ENCODE data around the gene COIL.
A peak's percentile ranks its signal among the peaks of the same experiment; 100 is the strongest.

The COIL gene

DNA sequence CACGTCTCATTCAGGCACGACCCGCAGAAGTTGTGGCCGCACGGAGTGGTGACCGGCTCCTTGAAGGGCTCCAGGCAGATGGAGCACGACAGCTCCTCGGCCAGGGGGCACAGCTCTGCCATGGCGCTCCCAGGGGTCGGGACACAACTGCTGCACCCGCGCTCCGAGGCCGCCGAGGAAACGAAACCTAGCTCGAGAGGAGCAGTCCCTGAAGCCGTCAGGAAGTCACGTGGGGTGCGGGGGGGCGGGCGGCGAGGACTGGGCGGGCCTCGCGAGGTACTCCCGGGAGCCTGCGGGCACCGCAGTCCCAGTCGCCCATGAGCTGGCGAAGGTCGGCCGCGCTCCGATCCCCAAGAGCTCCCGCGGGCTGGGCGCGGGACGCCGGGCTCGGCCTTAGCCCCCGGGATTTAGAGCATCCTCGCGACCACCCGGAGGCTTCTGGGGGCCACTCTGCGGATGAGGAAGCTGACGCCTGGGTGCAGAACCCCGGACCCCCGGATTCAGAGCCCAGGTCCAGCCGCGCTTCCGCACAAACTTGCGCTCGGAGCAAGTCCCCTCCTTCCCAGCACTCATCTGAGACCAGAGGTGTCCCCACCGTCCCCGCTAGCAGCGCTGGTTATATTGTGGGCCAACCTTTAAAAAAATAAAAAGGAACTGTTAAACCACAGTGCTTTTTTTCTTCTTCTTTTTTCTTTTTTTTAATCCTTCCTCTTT is 46.8 kb downstream of the COIL start, which contains the start of gene TRIM25:
TSS of gene TRIM25 (minus strand) at position 183 of the 714 bp plus-strand sequence. CDS start at position 122, 61 bp downstream.
- TF ChIP-seq CTCF (IDR thresholded peaks at IDR 0.05): no peak

DNA sequence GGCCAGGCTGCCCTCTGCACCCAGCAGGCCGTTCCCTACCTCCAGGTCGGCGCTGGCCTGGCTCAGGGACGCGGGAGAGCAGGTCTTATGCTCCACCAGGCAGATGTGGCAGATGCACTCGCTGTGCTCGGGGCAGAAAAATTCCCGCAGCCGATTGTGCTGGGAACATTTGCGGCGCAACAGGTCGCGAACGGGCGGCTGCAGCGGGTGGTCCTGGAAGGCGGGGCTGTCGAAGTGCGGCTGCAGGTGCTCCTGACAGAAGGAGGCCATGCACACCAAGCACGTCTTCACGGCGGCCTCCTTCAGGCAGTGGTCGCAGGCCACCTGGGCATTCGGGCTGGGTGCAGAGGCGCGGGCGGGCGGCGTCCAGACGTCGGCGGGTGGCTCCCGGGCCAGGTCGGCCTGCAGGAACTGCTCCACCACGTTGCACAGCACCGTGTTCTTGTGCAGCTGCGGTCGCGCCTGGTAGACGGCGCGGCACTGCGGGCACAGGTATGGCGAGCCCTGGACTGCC is 47.4 kb downstream of the COIL start:
- Histone ChIP-seq H3K27ac (peak overlapping the region; percentile 99), H3K27me3 (no peaks in the 10 kb centered on the region), H3K4me1 (ENCODE audit: control insufficient read depth in 1 of 2, insufficient read depth in 1 of 2, low read depth in 1 of 2, low read length in 1 of 2) (peaks cover 72 to 87% of the 10 kb centered on the region in 2 experiments), H3K36me3 (peaks cover 34% of the 10 kb centered on the region), H3K9me3 (no peaks in the 10 kb centered on the region), H3K4me3 (ENCODE audit: low read depth in 1 of 2, low read length in 1 of 2) (peak overlapping the region; percentile 86 to 94)
- no peak for TF ChIP-seq CTCF (IDR thresholded peaks at IDR 0.05)

More for the DNA sequence above, 46.8 kb downstream of the COIL start, which contains the start of gene TRIM25:
- peak within 1 kb of the TSS; percentile 99 for H3K27ac ChIP-seq
- no peaks in the 10 kb centered on the region for H3K27me3 ChIP-seq
- no peaks in the 10 kb centered on the region for H3K9me3 ChIP-seq
- H3K4me3 ChIP-seq (ENCODE audit: low read depth in 1 of 2, low read length in 1 of 2): peak within 1 kb of the TSS; percentile 86 to 94
- H3K4me1 ChIP-seq (ENCODE audit: control insufficient read depth in 1 of 2, insufficient read depth in 1 of 2, low read depth in 1 of 2, low read length in 1 of 2): peaks cover 72 to 87% of the 10 kb centered on the region in 2 experiments
- peaks cover 28% of the 10 kb centered on the region for H3K36me3 ChIP-seq

GRCh38 chr17:56913000-56913311 is 47.9 kb downstream of the COIL start:
- H3K27ac ChIP-seq: peak overlapping the region; percentile 99
- H3K4me1 ChIP-seq (ENCODE audit: control insufficient read depth in 1 of 2, insufficient read depth in 1 of 2, low read depth in 1 of 2, low read length in 1 of 2): peaks cover 72 to 87% of the 10 kb centered on the region in 2 experiments
- no peaks in the 10 kb centered on the region for H3K27me3 ChIP-seq
- peaks cover 39% of the 10 kb centered on the region for H3K36me3 ChIP-seq
- no peaks in the 10 kb centered on the region for H3K9me3 ChIP-seq
- H3K4me3 ChIP-seq (ENCODE audit: low read depth in 1 of 2, low read length in 1 of 2): peak overlapping the region; percentile 86 to 94
- TF ChIP-seq CTCF (IDR thresholded peaks at IDR 0.05): no peak

GRCh38 chr17:56912105-56912999 is 48.5 kb downstream of the COIL start:
- no peaks in the 10 kb centered on the region for H3K27me3 ChIP-seq
- no peaks in the 10 kb centered on the region for H3K9me3 ChIP-seq
- peaks cover 73 to 87% of the 10 kb centered on the region in 2 experiments for H3K4me1 ChIP-seq (ENCODE audit: control insufficient read depth in 1 of 2, insufficient read depth in 1 of 2, low read depth in 1 of 2, low read length in 1 of 2)
- H3K27ac ChIP-seq: peak overlapping the region; percentile 99
- H3K36me3 ChIP-seq: peaks cover 45% of the 10 kb centered on the region
- H3K4me3 ChIP-seq (ENCODE audit: low read depth in 1 of 2, low read length in 1 of 2): peak overlapping the region; percentile 86 to 94
- TF ChIP-seq CTCF (IDR thresholded peaks at IDR 0.05): no peak

GRCh38 chr17:56910509-56911235 is 50.2 kb downstream of the COIL start:
- Histone ChIP-seq H3K9me3 (no peaks in the 10 kb centered on the region), H3K36me3 (peaks cover 61% of the 10 kb centered on the region), H3K27ac (peak overlapping the region; percentile 94), H3K27me3 (no peaks in the 10 kb centered on the region), H3K4me1 (ENCODE audit: control insufficient read depth in 1 of 2, insufficient read depth in 1 of 2, low read depth in 1 of 2, low read length in 1 of 2) (peaks cover 68 to 87% of the 10 kb centered on the region in 2 experiments), H3K4me3 (ENCODE audit: low read depth in 1 of 2, low read length in 1 of 2) (peak overlapping the region; percentile 86 to 94)
- TF ChIP-seq CTCF (IDR thresholded peaks at IDR 0.05): no peak

Measured in neutrophil (primary cell).